SK-N-SH (cell line): ENCODE results near the gene OSBPL7.
A peak's percentile ranks its signal among the peaks of the same experiment; 100 is the strongest.

ENCODE experiments used
- CHD2 ChIP-seq: fragments of 150-350 bp; IDR thresholded peaks from 2 replicates; pipeline ENCODE4 v1.6.1; 2018; ENCODE audit warnings: low read length; ENCODE audit not compliant: partially characterized antibody
- EP300 ChIP-seq, 2 experiments: IDR thresholded peaks; 2 replicates each; pipeline versions ENCODE4 v1.4.0 to v1.6.1; 2012; ENCODE audit warnings: borderline replicate concordance in 1 of 2, low read depth in 1 of 2, low read length in 1 of 2
- IRF3 ChIP-seq: fragments of 150-350 bp; IDR thresholded peaks from 2 replicates; pipeline ENCODE4 v1.6.1; 2016; ENCODE audit warnings: mild to moderate bottlenecking, low read depth, low read length
- MXI1 ChIP-seq: IDR thresholded peaks from 2 replicates; pipeline ENCODE4 v1.6.1; 2012; ENCODE audit warnings: mild to moderate bottlenecking, low read depth, low read length, improper control_type of control experiment
- NRF1 ChIP-seq: IDR thresholded peaks from 2 replicates; pipeline ENCODE4 v1.6.1; 2012; ENCODE audit warnings: low read depth, mild to moderate bottlenecking, low read length
- SIN3A ChIP-seq: IDR thresholded peaks from 2 replicates; pipeline ENCODE4 v1.6.1; 2012; ENCODE audit warnings: low read depth, mild to moderate bottlenecking, low read length, moderate library complexity, borderline replicate concordance
- USF2 ChIP-seq: fragments of 150-350 bp; IDR thresholded peaks from 2 replicates; pipeline ENCODE4 v1.6.1; 2017; ENCODE audit warnings: antibody characterized with exemption, low read length, low read depth, borderline replicate concordance
- TF ChIP-seq, protein P1 (sequence below): fragments of 200-600 bp; sonication (generic); IDR thresholded peaks from 2 replicates; pipeline ENCODE4 v1.6.1; 2017; ENCODE audit warnings: antibody characterized with exemption, mild to moderate bottlenecking, moderate library complexity

- TF ChIP-seq, protein P1, sequence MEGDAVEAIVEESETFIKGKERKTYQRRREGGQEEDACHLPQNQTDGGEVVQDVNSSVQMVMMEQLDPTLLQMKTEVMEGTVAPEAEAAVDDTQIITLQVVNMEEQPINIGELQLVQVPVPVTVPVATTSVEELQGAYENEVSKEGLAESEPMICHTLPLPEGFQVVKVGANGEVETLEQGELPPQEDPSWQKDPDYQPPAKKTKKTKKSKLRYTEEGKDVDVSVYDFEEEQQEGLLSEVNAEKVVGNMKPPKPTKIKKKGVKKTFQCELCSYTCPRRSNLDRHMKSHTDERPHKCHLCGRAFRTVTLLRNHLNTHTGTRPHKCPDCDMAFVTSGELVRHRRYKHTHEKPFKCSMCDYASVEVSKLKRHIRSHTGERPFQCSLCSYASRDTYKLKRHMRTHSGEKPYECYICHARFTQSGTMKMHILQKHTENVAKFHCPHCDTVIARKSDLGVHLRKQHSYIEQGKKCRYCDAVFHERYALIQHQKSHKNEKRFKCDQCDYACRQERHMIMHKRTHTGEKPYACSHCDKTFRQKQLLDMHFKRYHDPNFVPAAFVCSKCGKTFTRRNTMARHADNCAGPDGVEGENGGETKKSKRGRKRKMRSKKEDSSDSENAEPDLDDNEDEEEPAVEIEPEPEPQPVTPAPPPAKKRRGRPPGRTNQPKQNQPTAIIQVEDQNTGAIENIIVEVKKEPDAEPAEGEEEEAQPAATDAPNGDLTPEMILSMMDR = peak; percentile 50
- no peak for TF ChIP-seq CHD2
- no peak for TF ChIP-seq IRF3
- no peak for TF ChIP-seq SIN3A
- TF ChIP-seq NRF1 = no peak
- TF ChIP-seq USF2 = no peak
- TF ChIP-seq EP300 (IDR thresholded peaks at IDR 0.05; ENCODE audit: borderline replicate concordance in 1 of 2, low read depth in 1 of 2, low read length in 1 of 2) = no peak
- no peak for TF ChIP-seq MXI1
Observed at GRCh38 chr17:47847341-47848197, 26.0 kb upstream of the OSBPL7 start.
